SU-DHL-6 (cell line): ENCODE results near the gene ARHGEF38.

Experiments used
- H2AFZ ChIP-seq: fragments of 200-600 bp; sonication (generic); 2 replicates; pipeline ENCODE4 v1.6.1; 2014; ENCODE audit warnings: low read depth, mild to moderate bottlenecking, moderate library complexity, mixed read lengths, antibody characterized with exemption, low read length; ENCODE audit not compliant: severe bottlenecking
- H3F3A ChIP-seq: fragments of 200-600 bp; shearing (Covaris generic); 2 replicates; pipeline ENCODE4 v1.6.0; 2016; ENCODE audit warnings: antibody characterized with exemption, mild to moderate bottlenecking; ENCODE audit not compliant: insufficient read depth
- H3K27ac ChIP-seq: fragments of 200-600 bp; sonication (generic); 2 replicates; pipeline ENCODE4 v1.5.1; 2016; ENCODE audit warnings: low read depth, mild to moderate bottlenecking, low read length, moderate library complexity, mixed read lengths
- H3K27me3 ChIP-seq: fragments of 200-600 bp; sonication (generic), shearing (Covaris generic); 2 replicates; pipeline ENCODE4 v1.6.0; 2014; ENCODE audit warnings: mild to moderate bottlenecking, low read length
- H3K36me3 ChIP-seq: fragments of 200-600 bp; sonication (generic); 2 replicates; pipeline ENCODE4 v1.6.1; 2014; ENCODE audit warnings: mild to moderate bottlenecking, low read length, mixed read lengths
- H3K4me2 ChIP-seq: fragments of 300-600, 200-600 bp; shearing (Covaris generic), sonication (generic); 2 replicates; pipeline ENCODE4 v1.6.0; 2014; ENCODE audit warnings: low read length, low read depth, mild to moderate bottlenecking; ENCODE audit not compliant: poor library complexity, severe bottlenecking
- H3K4me3 ChIP-seq: fragments of 200-600 bp; sonication (generic); 2 replicates; pipeline ENCODE4 v1.5.1; 2014; ENCODE audit warnings: antibody characterized with exemption, low read length, mild to moderate bottlenecking, mixed read lengths; ENCODE audit not compliant: insufficient read depth, poor library complexity, severe bottlenecking
- H3K79me2 ChIP-seq: fragments of 200-600 bp; sonication (generic); 2 replicates; pipeline ENCODE4 v1.6.1; 2014; ENCODE audit warnings: mild to moderate bottlenecking, low read length, moderate library complexity; ENCODE audit not compliant: insufficient read depth
- H3K9ac ChIP-seq: fragments of 200-600 bp; sonication (generic); 2 replicates; pipeline ENCODE4 v1.7.0; 2014; ENCODE audit warnings: mild to moderate bottlenecking, low read length
- H3K9me2 ChIP-seq: fragments of 200-600 bp; sonication (generic); replicated peaks from 2 replicates; pipeline ENCODE4 v1.6.1; 2014; ENCODE audit warnings: low read length; ENCODE audit not compliant: insufficient read depth
- H3K9me3 ChIP-seq: fragments of 200-600 bp; sonication (generic); 2 replicates; pipeline ENCODE4 v1.6.1; 2014; ENCODE audit warnings: low read length, mixed read lengths; ENCODE audit not compliant: insufficient read depth
- H4K20me1 ChIP-seq: fragments of 200-600 bp; sonication (generic); 2 replicates; pipeline ENCODE4 v1.6.1; 2014; ENCODE audit warnings: low read depth, mild to moderate bottlenecking, antibody characterized with exemption, low read length, moderate library complexity, mixed read lengths
- CTCF ChIP-seq: fragments of 200-600 bp; sonication (generic); IDR thresholded peaks from one replicate; pipeline ENCODE4 v1.5.1; 2017; ENCODE audit warnings: antibody characterized with exemption, mild to moderate bottlenecking, low read length, moderate library complexity; ENCODE audit not compliant: insufficient read depth, poor library complexity, severe bottlenecking
- EZH2phosphoT487 ChIP-seq: fragments of 200-600 bp; sonication (generic), shearing (Covaris generic); conservative IDR thresholded peaks from 2 replicates; pipeline ENCODE4 v1.6.1; 2018; ENCODE audit warnings: mild to moderate bottlenecking, antibody characterized with exemption, low read length, moderate library complexity, mixed read lengths

Gene ARHGEF38

GRCh38 chr4:105644257-105644656, 91.8 kb downstream of the ARHGEF38 start:
- H3K4me3 ChIP-seq = no peak overlapping the region
- no peak overlapping the region for H3K9ac ChIP-seq
- no peaks in the 10 kb centered on the region for H3K9me3 ChIP-seq
- H3K4me2 ChIP-seq = no peak overlapping the region
- no peaks in the 10 kb centered on the region for H3K27me3 ChIP-seq
- H2AFZ ChIP-seq = no peak overlapping the region
- no peaks in the 10 kb centered on the region for H4K20me1 ChIP-seq
- no peak for TF ChIP-seq EZH2phosphoT487
- TF ChIP-seq CTCF = no peak
- no peak overlapping the region for H3K27ac ChIP-seq
- no peaks in the 10 kb centered on the region for H3K36me3 ChIP-seq
- no peaks in the 10 kb centered on the region for H3F3A ChIP-seq
- no peaks in the 10 kb centered on the region for H3K79me2 ChIP-seq
- no peaks in the 10 kb centered on the region for H3K9me2 ChIP-seq

DNA sequence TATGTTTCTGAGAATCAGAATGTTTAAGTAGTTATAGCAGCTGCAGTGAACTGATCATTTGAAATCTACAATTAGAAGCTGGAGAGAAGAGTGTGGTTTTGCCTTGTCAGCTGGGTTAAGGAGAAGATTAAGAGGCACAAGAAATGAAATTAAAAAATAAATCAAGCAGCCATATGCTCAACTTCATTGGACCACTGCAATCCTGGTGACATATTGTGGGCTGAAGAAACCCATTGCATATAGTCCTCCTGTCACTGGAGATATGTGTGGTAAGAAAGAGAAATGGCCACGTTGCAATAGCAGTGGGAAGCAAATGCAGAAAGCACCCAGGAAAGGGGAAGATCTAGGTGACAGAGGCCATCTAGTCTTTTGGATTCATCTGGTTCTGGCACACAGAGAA, 93.0 kb downstream of the ARHGEF38 start:
- Histone ChIP-seq H3K79me2 (no peaks in the 10 kb centered on the region), H2AFZ (no peak overlapping the region), H3K9ac (no peak overlapping the region), H3K36me3 (no peaks in the 10 kb centered on the region), H3K27me3 (no peaks in the 10 kb centered on the region), H3K9me3 (no peaks in the 10 kb centered on the region), H3K9me2 (no peaks in the 10 kb centered on the region), H3K27ac (no peak overlapping the region), H3K4me2 (no peak overlapping the region), H3K4me3 (no peak overlapping the region), H3F3A (no peaks in the 10 kb centered on the region), H4K20me1 (no peaks in the 10 kb centered on the region)
- TF ChIP-seq CTCF (no peak), EZH2phosphoT487 (no peak)

DNA sequence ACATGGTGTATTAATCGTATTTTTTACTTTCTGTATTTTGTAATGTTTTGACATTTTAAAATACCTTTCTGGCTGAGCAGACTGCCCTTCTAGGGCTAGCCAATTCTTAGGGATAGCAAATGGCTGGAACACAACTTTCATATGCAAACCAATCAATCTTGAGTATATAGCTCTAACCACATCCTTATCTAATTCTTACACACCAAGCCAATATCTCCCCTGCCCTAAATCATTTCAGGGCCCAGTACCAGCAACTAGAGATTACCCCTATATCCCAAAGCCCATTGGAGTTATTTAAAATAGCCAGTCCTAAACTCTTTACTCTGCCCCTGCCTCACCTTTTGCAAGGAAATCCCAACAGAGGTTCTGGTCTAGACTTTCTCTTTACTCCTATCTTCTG, 97.8 kb downstream of the ARHGEF38 start:
- Histone ChIP-seq H3K9me2 (no peaks in the 10 kb centered on the region), H2AFZ (no peak overlapping the region), H3K4me3 (no peak overlapping the region), H3K79me2 (no peaks in the 10 kb centered on the region), H3K4me2 (no peak overlapping the region), H3K9me3 (no peaks in the 10 kb centered on the region), H3K36me3 (no peaks in the 10 kb centered on the region), H3K9ac (no peak overlapping the region), H3K27me3 (no peaks in the 10 kb centered on the region), H3K27ac (no peak overlapping the region), H4K20me1 (no peaks in the 10 kb centered on the region), H3F3A (no peaks in the 10 kb centered on the region)
- TF ChIP-seq EZH2phosphoT487 (no peak), CTCF (no peak)

- Histone ChIP-seq H3K9ac (no peak overlapping the region), H3F3A (no peaks in the 10 kb centered on the region), H3K4me3 (no peak overlapping the region), H3K4me2 (no peak overlapping the region), H2AFZ (no peak overlapping the region), H4K20me1 (no peaks in the 10 kb centered on the region), H3K9me2 (no peaks in the 10 kb centered on the region), H3K27me3 (no peaks in the 10 kb centered on the region), H3K27ac (no peak overlapping the region), H3K9me3 (no peaks in the 10 kb centered on the region), H3K36me3 (no peaks in the 10 kb centered on the region), H3K79me2 (no peaks in the 10 kb centered on the region)
- TF ChIP-seq EZH2phosphoT487 (no peak), CTCF (no peak)
These were observed 99.5 kb downstream of the ARHGEF38 start for GRCh38 chr4:105651884-105652283.
